Measurements from ENCODE around the gene PPT1.

- TF ChIP-seq POLR2AphosphoS5 (IDR thresholded peaks at IDR 0.05; ENCODE audit: low read depth, low read length) (no peak), TAF1 (IDR thresholded peaks at IDR 0.05; ENCODE audit: low read depth, low read length) (no peak)
These were observed 36.8 kb upstream of the PPT1 start for GRCh38 chr1:40133839-40134238.

Data from GM12891 (cell line).